ENCODE data around the gene LDLRAD4. TPM values are rescaled to one million over a fixed set of nuclear protein-coding genes. Genes with fewer than 3 reads are reported as not detected.

Gene LDLRAD4
- polyA plus RNA-seq, 12 donors = 9.1 to 19.0 (median 11.9) TPM; not detected in 1

DNA sequence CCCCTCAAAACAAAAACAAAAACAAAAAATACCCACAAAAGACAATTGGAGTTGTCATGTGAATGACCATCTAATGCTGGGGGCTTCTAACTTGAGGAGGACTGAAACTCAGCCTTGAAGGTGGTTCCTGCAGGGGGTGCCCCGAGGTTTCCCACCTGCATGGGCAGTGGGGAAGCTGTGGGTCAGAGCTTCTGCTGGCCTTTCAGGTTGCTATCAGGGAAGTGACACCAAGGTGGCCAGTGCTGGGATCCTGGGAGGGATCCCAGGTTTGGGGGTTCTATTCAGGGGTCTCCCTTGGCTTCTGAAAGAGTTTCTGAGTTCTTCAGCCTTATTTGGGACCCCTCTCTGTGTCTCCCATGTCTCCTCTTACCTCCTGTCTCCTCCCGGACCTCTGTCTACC, 62.8 kb downstream of the LDLRAD4 start:
- no peak for DNase-seq

DNA sequence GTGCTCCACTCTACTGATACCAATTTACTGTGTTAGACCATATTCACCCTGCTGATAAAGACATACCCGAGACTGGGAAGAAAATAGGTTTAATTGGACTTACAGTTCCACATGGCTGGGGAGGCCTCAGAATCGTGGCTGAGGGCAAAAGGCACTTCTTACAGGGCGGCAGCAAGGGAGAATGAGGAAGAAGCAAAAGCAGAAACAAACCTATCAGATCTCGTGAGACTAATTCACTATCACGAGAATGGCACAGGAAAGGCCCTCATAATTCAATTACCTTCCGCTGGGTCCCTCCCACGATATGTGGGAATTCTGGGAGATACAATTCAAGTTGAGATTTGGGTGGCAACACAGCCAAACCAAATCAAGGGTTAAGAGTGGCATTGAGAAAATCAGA, 65.2 kb downstream of the LDLRAD4 start:
- DNase-seq = no peak

DNA sequence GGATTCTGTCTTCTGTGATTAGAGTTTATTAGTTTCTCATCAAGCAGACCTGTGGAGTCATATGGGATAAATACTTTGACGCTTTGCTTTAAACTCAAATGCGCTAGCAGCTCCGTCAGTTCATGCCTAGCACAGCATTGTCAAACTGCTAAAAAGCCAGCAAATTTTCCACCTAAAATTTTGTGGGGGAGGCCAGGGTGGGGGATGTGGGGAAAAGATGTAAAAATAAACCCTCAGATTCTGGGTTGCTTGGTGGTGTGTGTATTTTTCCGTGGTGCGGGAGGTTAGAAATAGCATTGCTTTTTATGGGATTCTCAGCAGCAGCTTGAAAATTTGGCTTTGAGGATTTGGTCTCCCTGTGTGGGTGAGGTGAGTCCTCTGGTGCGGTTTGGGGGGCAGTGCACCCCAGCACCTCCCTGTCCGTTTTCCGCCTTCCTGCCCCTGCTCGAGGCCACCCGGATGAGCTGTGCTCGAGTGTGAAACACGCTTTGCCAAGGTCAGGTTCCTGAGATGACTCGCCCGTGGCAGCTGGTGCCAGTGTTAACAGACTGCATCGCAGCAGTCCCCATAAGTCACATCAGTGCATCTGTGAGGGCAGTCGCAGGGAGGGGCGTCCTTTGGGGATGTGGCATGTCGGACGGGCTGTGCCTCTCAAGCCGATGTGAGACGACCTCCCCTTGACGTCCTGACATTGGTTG, 65.9 kb downstream of the LDLRAD4 start:
- DNase-seq = no peak

DNA sequence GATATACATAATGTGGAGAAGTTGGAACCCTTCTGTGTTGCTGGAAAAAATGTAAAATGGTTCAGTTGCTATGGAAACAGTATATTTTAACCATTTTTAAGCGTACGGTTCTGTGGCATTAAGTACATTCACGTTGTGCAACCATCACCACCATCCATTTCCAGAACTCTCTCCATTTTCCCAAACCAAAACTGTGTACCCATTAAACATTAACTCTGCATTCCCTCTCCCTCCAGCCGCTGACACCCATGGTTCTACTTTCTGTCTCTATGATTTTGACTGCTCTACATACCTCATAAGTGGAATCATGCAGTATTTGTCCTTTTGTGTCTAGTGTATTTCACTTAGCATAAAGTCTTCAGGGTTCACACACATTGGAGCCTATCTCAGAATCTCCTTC, 67.3 kb downstream of the LDLRAD4 start:
- no peak for DNase-seq

DNA sequence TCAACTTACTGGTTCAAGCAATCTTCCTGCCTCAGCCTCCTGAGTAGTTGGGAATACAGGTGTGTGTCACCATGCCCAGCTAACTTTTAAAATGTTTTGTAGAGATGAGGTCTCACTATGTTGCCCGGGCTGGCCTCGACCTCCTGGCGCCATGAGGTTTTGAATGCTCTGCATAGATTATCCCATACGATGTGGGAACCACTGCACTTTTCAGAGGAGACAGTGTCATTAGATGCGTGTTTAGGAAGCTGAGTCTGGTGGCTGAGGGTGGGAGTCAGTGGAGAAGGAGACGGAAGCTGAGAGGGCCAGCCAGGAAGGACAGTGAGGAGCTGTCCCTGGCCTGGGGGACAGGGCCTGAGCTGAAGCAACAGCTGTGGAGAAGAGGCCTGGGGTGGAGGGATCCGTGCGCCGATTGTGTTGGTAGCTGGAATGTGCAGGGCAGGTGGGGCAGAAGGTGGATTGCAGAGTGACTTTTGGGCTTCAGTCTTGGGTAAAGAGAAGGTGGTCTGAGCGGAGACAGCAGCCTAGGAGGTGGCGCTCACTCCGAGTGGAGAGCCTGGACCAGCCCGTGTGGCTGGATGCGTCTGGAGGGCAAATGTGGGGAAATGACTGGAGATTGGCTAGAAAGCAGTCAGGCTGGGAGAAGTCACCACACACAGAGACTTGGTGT, 68.0 kb downstream of the LDLRAD4 start:
- no peak for DNase-seq

DNA sequence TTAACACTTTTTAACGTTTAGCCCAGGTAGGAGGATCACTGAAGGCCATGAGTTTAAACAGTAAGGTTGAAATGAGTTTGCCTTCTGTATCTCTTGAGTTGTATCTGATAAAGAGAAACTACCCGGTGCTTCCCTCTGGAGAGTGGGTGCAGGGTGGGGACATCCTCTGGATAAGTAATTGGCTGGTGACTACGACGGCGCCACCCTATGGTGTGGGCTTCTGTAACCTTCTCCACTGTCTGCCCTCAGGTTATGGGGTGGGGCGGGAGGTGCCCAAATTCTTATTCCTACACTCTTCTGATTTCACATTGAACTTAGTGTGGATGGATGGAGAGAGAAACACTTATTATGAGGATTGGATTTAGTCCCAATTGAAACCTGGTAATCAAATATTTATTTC, 68.8 kb downstream of the LDLRAD4 start:
- DNase-seq = no peak

DNA sequence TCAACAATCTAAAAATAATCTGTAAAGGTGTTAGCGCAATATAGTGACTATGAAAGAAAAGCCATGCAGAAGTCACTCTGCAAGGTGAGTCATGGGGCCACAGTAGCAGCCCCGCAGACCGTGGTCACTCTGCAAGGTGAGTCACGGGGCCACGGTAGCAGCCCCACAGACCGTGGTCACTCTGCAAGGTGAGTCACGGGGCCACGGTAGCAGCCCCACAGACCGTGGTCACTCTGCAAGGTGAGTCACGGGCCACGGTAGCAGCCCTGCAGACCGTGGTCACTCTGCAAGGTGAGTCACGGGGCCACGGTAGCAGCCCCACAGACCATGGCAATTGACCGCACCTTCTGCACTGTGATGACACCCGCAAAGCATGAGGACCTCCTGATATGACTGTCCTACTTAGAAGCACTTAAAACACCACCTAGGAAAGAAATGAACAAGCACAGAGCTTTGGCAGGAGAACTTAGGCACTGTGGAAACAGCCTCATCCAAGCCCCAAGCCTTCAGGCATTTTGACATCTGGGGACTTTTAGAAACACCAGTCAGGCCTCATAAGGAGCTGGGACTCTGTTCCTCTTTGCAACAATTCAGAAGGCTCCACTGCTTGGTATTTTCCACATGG, 70.1 kb downstream of the LDLRAD4 start:
- DNase-seq = no peak

DNA sequence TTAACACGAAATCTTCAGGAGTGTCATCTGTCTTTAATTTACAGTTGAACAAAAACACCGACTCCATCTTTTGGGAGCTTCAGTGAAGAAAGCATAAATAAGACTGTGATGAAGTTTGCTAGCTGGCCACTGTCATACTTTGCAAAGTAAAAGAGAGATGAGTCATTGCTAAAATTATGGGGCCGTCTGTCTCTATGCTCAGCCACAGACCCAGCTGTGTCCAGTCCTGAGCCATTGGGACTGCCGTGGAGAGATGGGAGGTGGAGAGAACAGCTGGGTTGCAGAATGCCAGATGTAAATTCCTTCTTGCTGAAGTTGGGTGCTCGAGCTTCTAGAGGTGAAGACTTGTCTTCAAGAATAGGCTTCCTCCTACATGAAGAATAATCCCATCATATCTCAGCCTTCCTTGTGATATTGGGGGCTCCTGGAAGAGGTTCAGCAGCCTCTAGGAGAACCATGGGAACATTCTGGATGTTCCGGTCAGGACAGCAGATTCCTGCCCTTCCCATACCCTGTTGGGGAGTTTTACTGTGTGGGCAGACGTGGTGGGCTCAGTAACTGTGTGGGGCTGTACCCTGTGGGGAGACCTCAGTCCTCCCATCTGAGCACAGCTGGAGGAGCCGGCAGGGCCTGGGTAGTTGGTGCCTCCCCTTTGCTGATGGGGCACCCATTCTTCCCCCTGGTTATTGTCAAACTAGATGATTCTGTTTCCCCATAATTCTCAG, 71.1 kb downstream of the LDLRAD4 start:
- DNase-seq = peak; percentile 57

DNA sequence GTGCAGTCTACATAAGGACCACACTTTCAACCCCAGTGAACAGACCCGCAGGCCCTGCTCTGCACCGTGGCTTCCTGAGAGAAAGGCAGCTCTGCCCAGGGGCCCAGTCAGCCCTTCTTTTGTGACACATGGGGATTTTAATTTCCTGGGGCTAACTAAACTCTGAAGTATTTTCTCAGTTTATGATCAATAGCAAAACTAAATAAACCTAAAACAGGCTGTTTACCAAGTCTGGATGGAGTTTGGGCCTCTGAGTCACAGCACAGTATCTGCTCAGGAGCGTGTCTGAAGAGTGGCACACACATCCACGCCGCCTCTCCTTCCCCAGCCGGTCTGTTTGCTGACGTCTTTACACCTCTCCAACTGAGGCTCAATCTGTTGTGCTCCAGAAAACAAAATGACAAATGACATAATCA, 72.3 kb downstream of the LDLRAD4 start:
- no peak for DNase-seq

DNA sequence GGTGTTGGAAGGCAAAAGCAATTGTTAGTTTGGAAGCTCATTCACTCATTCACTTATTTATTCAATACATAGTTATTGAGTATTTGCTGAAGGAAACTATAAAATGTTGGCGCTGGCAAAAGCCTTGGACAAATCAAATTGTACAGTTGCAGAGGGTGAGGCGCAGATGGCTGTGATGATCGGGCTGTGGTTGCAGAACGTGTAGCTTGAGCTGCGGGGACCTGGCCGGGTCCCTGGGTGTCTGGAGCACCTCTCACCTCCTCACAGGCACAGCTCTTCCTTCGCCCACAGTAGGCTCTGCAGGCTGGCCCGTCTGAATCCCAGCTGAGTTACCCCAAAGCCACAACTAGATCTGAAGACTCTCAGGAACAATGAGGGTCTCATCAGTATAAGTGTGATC, 72.7 kb downstream of the LDLRAD4 start:
- DNase-seq = no peak

DNA sequence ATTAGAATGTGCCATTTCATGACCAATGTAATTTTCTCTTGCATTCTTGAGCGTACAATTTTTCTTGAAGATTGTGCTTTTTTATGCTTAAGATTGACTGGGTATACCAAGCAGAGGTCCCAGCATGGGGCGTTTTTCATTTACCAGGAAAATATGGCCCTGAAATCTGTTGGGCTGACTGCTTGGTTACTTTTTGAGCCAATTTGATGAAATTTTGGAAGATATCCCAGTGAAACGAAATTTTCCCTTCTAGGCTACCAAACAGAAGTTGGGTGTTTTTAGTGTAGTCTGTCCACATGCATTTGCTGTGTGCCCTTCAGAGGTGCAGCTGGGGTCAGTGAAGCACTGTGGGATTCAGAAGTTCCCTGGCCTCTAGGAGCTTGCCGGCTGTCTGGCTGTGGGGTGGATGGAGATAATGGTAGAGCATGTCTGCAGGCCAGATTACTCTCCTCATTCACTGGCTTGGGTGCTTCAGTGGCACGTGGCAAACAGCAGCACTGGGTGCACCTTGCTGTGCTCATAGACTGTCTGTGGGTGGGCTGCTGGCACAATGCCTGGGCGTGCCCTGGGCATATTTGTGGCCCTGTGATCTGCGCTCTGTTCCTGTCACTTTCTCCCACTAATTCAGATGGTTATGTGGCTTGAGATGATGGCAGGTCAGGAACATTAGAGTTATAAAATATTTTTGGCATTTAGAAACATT, 73.3 kb downstream of the LDLRAD4 start:
- no peak for DNase-seq

DNA sequence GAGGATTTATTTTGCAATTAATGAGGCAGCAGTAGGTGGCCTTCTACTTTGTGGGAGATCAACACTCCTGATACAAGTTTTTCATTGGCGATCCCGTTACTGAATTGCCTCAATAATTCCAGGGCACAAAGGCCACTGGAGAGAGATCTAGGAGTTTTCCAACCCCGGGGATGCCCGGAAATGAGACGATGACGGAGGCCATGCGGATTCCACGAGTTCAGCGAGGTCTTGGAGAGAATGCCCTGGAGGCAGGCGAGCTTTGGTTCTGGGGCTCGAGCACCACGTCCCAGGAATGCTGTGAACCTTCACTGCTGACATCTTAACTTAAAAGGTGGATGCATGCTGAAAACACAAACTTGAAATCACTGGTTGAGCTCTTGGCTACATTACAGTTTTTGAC, 74.2 kb downstream of the LDLRAD4 start:
- DNase-seq = no peak

DNA sequence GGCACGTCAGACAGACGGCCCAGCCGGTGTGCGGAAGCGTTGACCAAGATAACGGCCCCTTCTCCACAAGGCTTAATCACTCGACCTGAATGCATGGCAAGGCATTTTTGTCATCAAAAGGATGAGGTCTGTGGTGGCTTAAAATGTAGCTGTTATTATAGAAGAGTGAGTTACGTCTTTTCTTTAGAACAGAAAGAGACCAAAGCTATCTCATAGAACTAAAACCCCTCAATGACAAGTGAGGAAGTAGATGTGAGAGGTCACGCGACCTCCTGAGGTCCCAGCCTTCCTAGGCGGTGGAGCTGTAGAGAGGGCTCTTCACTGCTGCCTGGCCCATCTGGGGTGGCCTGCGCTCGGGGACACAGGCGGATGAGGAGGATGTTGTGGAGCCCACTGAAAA, 75.7 kb downstream of the LDLRAD4 start:
- DNase-seq = no peak

DNA sequence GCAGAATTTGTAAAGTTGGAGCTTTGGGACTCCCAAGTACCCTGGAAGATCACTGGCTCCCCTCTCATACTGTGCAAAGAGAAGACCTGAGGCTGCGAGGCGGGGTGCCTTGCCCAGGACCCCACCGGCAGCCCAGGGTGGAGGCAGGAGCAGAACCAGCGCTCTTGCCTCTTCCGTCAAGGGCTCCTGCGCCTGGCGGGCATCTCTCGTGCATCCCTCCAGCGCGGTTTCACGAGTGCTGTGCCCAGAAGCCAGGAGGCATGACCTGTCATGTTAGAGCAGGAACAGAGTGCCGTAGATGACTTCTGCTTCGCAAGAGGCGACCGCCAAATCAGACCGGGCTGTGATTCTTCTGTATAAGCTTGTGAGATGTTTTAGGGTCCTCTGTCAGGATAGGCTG, 77.3 kb downstream of the LDLRAD4 start:
- no peak for DNase-seq

DNA sequence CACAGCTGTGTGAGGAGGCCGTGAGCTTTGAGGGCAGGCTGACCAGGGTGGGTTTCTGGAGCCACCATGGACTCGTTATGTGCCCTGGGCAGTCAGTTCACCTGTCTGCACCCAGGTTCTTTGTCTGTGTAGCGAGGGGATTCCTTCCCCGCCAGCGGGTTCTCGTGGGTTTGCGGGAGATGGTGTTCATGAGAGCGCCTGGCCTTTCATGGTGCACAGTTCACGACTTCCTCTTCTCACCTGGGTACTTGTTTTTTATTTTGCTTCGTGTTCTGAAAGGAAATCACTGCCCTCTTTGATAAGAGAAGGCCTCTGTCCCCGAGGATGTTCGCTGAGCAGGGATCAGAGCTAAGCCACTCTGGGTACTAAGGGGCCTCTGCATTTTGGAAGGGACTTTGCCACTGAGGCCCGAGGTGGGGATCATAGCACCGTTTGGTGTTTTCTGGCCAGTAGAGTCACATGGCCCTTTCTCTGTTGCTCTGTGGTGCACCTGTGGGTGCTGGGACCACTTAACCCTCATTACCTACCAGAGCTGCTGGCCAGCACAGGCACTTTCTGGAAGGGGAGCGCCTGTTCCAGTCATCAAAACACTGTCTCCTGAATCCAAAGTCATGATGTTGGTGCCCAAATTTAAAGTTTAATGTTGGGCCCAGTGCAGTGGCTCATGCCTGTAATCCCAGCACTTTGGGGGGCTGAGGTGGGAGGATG, 78.5 kb downstream of the LDLRAD4 start:
- no peak for DNase-seq

DNA sequence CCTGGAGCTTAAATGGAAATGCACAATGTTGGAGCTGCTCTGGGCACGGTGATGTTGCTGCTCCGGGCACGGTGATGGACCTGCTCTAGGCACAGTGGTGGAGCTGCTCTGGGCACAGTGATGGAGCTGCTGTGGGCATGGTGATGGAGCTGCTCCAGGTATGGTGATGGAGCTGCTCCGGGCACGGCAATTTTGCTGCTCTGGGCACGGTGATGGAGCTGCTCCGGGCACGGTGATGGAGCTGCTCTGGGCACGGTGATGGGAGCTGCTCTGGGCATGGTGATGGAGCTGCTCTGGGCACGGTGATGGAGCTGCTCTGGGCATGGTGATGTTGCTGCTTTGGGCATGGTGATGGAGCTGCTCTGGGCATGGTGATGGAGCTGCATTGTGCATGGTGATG, 79.7 kb downstream of the LDLRAD4 start:
- no peak for DNase-seq

DNA sequence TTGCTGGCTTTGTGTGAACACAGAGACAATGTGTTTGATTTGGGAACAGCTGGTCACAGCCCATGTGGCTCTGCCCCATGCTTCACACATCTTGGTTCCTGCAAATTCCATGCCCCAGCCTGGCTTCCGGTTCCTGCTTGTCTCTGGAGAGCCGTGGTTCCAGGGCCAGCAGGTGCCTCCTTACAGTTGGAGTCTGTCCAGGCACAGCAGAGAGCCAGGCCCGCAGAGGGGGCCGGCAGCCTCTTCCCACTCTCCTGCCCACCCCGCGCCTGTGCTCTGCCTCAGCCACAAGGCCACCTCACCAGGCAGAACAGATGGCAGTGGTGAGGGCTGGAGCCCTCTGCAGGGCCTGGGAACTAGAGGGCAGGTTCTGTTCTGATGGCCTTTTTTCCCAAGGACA, 81.5 kb downstream of the LDLRAD4 start:
- no peak for DNase-seq

DNA sequence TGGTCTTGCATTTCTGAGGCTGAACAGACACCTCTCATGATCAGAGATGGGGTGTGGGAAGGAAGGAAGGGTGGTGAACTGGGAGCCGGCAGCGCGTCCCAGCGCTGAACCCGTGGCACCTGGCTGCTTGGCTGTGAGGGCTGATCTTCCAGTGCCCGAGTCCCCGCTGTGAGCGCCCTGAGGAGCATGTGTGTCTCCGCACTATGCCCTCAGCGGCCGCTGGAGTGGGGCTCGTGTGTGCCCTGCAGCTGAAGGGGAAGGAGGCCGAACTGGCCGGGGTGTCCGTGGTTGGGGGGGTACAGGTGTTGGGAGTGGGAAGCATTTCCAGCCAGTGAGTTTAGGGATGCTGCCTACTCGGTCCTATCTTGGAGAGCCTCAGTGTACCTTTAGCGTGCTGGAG, 82.2 kb downstream of the LDLRAD4 start:
- DNase-seq = no peak

DNA sequence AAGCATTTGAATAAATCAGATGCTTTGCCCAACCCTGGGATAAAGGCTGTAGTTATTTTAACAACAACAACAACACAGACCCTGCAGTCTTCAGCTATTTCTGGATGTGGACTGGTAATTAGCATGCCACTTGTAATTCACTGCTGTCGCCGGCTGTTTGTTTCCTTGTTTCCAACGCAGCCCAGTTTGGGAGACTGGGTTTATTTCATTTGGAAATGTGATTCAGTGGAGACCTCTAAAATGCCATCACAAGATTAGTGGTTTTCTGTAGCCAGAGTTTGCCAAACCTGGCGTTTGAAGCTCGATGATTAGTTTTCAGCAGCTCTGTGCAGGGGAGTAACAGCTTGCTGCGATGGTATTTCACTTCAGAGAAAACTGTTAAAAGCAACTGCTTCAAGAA, 83.5 kb downstream of the LDLRAD4 start:
- DNase-seq = no peak

DNA sequence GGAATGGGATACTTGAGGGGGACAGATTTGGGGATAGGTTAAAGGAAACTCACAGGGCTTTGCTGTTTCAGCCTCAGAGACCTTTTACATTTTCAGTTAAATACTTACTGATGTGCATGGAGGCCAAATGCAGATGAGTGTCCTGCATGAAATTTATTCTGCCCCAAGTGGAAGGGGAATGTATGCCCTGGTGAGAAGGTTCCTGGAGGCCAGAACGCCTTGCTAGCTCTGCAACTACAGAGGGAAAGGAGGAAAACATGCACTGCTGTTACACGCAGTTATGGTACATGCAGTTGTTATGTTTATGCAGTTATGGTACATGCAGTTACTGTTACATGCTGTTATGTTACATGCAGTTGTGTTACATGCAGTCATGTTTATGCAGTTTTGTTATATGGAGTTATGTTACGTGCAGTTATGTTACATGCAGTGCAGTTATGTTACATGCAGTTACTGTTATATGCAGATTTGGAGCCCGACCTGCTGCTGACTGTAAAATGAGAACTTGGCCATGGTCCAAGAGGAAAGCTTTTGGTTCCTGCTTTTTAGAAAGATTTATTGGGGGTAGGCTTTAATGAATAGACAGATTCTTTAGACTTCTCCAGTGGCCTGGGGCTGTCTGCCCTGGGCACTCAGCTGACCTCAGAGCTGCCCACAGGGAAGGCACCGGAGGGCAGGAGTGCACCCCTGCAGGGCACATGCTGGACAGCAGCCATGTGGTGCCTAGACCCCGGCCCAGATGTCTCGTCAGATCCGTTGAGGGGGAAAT, 84.1 kb downstream of the LDLRAD4 start:
- peak; percentile 70 for DNase-seq

Data from muscle of arm (tissue), 12 donors.